ENCODE data around the gene MIXL1. TPM values are rescaled to one million over a fixed set of nuclear protein-coding genes. Genes with fewer than 3 reads are reported as not detected.
"Not testable (repeated sequence)": the region's sequence is repeated elsewhere in the genome, so short reads cannot be mapped to it uniquely, and the experiment has no call there.

Gene MIXL1
- total RNA-seq, 1 donor from 2014 or later: 0.13 TPM

DNA sequence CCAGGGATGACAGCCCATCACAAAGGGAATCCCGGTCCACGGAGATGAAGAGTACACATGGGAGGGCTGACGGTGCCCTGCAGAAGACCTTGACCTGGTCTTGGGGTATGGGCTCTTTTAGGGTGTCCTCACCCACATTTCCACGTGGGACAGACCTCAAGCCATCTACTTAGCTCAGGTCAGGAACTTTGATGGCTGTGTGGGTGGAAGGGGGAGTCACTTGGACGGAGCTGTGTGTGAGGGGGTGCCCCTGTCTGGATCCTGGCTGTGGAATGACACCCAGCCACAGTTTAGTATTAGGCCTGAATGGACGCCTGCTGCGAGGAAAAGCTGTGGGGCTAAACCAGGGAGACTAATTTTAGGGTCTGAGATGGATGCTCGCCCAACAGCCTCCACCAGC is 10.9 kb upstream of the MIXL1 start:
- no peak for DNase-seq (ENCODE audit: low read depth in 2 of 2)

DNA sequence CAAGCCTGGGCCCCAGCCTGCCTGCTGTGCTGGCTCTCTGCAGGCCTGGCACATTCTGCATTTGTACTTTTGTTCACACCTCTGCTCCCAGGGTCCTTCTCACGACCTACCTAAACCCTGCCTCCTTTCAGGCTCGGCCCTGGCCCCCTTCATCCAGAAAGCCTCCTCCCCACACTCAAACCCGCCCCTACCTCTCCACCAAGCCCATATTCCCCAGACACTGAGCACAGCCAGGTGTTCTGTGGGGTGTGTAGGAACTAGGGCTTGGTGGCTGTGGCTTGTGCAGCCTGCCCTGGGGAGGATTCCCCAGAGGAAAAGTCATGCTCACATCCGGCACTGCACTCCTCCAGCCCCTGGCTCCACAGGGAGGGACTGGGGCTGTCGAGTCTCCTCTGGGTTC is 8.2 kb upstream of the MIXL1 start:
- no peak for DNase-seq (ENCODE audit: low read depth in 2 of 2)

DNA sequence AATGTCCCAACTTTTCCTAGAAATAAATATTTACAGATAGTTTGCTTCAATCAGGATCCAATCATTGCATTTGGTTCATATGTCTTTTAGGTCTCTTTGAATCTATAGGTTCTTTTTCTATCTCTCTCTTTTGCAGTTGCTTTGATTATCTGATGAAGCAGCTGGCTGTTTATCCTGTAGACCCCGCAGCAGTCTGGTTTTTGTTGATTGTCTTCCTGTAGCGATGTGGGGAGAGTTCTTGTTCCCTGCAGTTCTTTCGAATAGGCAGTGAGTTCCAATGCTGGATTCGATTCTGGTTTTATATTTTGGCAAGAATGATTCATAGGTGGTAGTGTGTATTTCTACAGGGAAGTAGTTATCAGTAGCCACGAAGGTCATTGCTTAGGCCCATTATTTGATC is 7.4 kb upstream of the MIXL1 start:
- no peak for DNase-seq (ENCODE audit: low read depth in 2 of 2)

GRCh38 chr1:226217273-226217672 is 6.2 kb upstream of the MIXL1 start:
- DNase-seq (ENCODE audit: low read depth in 2 of 2): no peak

DNA sequence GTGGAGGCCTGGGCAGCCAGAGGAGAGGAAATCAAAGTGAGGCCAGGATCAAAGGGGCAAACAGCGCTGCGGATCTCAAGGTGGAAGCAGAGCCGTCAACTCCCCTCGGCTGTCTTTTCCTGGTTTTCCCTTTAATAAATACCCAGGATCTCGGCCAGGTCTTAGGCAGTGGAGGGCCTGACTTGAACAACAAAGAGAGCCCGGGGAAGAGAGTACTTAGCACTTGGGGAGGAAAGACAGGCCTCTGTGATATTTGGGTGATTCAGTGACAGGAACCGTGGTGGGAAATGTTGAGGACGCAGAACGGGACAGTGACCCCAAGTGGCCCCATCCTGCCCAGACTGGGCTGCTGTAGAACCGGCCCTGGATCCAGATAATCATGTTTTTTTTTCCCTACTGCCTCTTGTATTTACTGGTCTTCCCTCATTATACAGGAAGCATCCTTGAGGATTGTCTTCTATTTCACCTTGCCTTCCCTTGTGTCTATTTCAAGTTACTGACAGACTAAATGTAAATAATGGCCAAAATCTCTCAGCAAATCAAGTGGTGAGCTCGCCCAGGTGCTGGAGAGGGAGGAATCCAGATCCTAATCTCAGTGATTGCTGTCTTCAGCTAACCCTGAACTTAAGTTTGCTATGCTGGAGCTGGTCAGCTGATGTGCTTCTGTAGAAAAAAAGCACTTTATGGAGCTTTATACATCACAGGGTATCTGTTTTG is 2.8 kb upstream of the MIXL1 start:
- DNase-seq (ENCODE audit: low read depth in 2 of 2): no peak

GRCh38 chr1:226222686-226223085 is 778 bp upstream of the MIXL1 start:
- no peak for DNase-seq (ENCODE audit: low read depth in 2 of 2)

- peak in 1 of 2 donors; percentile 13 for DNase-seq (ENCODE audit: low read depth in 2 of 2)
Measured at GRCh38 chr1:226223786-226224244, 351 bp downstream of the MIXL1 start.

- DNase-seq (ENCODE audit: low read depth in 2 of 2): no peak
Measured at GRCh38 chr1:226226601-226227000, 3.1 kb downstream of the MIXL1 start.

- no peak for DNase-seq (ENCODE audit: low read depth in 2 of 2)
Measured at GRCh38 chr1:226233293-226233692, 9.8 kb downstream of the MIXL1 start.

GRCh38 chr1:226233806-226234205 is 10.3 kb downstream of the MIXL1 start:
- DNase-seq (ENCODE audit: low read depth in 2 of 2): no peak

DNA sequence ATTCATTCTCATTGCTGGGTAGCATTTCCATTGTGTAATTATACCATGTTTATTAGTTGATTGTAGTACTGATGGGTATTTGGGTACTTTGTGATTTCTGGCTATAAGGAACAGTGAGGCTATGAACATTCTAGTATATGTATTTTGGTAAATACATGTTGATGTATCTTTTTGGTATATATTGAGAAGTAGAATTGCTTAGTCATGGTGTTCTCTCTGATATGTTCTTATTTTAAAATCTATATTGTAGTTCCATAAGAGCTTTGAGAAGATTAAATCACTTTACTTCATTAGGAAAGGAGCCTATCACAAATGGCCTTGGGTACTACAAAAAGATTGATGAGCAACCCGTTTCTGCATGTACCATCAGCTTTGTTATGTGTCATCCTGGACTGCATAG is 13.4 kb downstream of the MIXL1 start:
- no peak for DNase-seq (ENCODE audit: low read depth in 2 of 2)

DNA sequence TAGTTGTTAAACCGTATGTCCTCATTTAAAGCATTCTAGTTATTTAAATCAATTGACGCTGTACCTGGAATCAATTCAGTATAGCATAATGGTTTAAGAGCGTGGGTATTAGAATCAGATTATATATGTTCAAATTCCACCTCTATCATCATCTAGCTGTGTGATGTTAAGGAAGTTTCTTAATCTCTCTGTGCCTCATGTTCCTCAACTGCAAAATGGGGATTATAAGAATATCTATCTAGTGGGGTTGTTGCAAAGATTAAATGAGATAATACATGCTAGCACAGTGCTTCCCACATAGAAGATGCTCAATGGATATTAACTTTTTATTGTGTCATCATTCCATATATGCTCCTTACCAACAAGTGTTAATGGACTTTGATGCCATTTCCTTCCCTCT is 16.0 kb downstream of the MIXL1 start:
- no peak for DNase-seq (ENCODE audit: low read depth in 2 of 2)

- DNase-seq (ENCODE audit: low read depth in 2 of 2): no peak
Measured at GRCh38 chr1:226248091-226248490, 24.6 kb downstream of the MIXL1 start.

GRCh38 chr1:226248796-226249195 is 25.3 kb downstream of the MIXL1 start:
- no peak for DNase-seq (ENCODE audit: low read depth in 2 of 2)

DNA sequence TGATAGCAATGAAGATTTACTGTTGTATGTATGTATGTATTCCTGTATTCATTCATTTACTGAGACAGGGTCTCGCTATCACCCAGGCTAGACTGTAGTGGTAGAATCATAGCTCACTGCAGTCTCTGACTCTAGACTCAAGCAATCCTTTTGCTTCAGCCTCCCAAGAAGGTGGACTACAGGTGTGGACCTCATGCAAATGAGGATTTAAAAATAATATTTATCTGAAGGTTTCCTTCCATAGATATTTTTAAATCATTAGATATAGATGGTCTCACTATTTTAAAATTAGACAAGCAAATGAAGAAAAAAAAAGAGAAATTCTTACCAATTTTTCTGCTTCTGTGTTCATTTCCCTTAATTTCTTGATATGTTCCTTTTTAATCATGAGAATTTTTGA is 27.0 kb downstream of the MIXL1 start:
- no peak for DNase-seq (ENCODE audit: low read depth in 2 of 2)

DNA sequence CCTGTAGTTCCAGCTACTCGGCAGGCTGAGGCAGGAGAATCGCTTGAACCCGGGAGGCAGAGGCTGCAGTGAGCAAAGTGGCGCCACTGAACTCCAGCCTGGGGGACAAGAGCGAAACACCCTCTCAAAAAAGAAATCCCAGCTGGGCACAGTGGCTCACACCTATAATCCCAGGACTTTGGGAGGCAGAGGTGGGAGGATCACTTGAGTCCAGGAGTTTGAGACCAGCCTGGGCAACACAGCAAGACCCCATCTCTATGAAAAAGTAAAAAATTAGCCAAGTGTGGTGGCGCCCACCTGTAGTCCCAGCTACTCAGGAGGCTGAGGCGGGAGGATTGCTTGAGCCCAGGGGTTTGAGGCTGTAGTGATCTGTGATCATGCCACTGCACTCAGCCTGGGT is 29.4 kb downstream of the MIXL1 start:
- not testable (repeated sequence) for DNase-seq (ENCODE audit: low read depth in 2 of 2)

GRCh38 chr1:226253933-226254332 is 30.5 kb downstream of the MIXL1 start:
- no peak for DNase-seq (ENCODE audit: low read depth in 2 of 2)

- no peak for DNase-seq (ENCODE audit: low read depth in 2 of 2)
Measured at GRCh38 chr1:226255380-226255779, 31.9 kb downstream of the MIXL1 start.

GRCh38 chr1:226261818-226262217 is 38.4 kb downstream of the MIXL1 start:
- no peak for DNase-seq (ENCODE audit: low read depth in 2 of 2)

DNA sequence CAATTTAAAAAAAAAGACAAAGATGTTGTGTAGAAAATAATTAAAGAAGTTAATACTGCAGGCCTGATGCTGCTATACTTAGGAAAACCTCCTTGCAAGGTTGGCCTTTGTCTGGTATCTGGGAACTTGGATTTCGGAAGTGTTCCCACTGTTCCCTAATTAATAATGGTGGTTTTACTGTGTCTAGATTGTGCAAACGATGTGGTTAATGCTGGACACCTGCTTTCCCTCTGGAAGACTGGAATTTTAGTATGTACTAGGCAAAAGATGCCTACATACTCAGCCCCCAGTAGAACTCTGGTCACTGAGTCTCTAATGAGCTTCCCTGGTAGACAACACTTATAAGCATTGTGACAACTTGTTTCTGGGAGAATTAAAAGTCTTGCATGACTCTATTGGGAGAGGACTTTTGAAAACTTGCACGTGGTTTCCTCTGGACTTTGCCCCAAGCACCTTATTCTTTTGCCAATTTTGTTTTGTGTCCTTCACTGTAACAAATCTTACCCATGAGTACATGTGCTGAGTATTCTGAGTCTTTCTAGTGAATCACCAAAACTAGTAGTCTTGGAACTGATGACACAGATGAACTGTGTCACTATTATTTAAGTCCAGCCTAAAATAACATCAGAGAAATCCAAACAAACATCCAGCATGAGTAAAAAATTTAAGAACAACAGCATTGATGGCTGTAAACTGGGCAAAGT is 45.1 kb downstream of the MIXL1 start:
- DNase-seq (ENCODE audit: low read depth in 2 of 2): peak in 1 of 2 donors; percentile 3

GRCh38 chr1:226272233-226272902 is 48.9 kb downstream of the MIXL1 start:
- DNase-seq (ENCODE audit: low read depth in 2 of 2): not testable (repeated sequence)

- DNase-seq (ENCODE audit: low read depth in 2 of 2): peak in 1 of 2 donors; percentile 3
Measured at GRCh38 chr1:226274138-226274537, 50.7 kb downstream of the MIXL1 start.
